NCI-H226 (cell line): ENCODE measurements around the gene AANAT.

Source experiments
- DNase-seq: peaks from one replicate; pipeline ENCODE4 v3.0.0-alpha.2; 2015

The AANAT gene

GRCh38 chr17:76469076-76469990 lies 1.9 kb downstream of the AANAT start:
- no peak for DNase-seq

- no peak for DNase-seq
Observed at GRCh38 chr17:76469991-76470739, 2.8 kb downstream of the AANAT start.

GRCh38 chr17:76471498-76472257 lies 4.3 kb downstream of the AANAT start:
- no peak for DNase-seq

GRCh38 chr17:76472258-76472645 lies 4.8 kb downstream of the AANAT start:
- DNase-seq = no peak

- no peak for DNase-seq
Observed at GRCh38 chr17:76472726-76473125, 5.3 kb downstream of the AANAT start.

- DNase-seq = no peak
Observed at GRCh38 chr17:76473541-76473985, 6.2 kb downstream of the AANAT start.

- no peak for DNase-seq
Observed at GRCh38 chr17:76474238-76474637, 6.8 kb downstream of the AANAT start.

- DNase-seq = no peak
Observed at GRCh38 chr17:76474894-76475293, 7.5 kb downstream of the AANAT start.

- no peak for DNase-seq
Observed at GRCh38 chr17:76475302-76475701, 7.9 kb downstream of the AANAT start.

- no peak for DNase-seq
Observed at GRCh38 chr17:76476736-76477135, 9.3 kb downstream of the AANAT start.

- no peak for DNase-seq
Observed at GRCh38 chr17:76477576-76477975, 10.2 kb downstream of the AANAT start.

- no peak for DNase-seq
Observed at GRCh38 chr17:76478097-76478496, 10.7 kb downstream of the AANAT start.

GRCh38 chr17:76478730-76479514 lies 11.5 kb downstream of the AANAT start:
- DNase-seq = no peak

- no peak for DNase-seq
Observed at GRCh38 chr17:76479515-76480060, 12.2 kb downstream of the AANAT start.

- no peak for DNase-seq
Observed at GRCh38 chr17:76480632-76481031, 13.2 kb downstream of the AANAT start.

- DNase-seq = no peak
Observed at GRCh38 chr17:76481071-76481655, 13.8 kb downstream of the AANAT start.

GRCh38 chr17:76484228-76484725 lies 16.9 kb downstream of the AANAT start:
- no peak for DNase-seq

- DNase-seq = no peak
Observed at GRCh38 chr17:76485569-76485968, 18.2 kb downstream of the AANAT start.

- no peak for DNase-seq
Observed at GRCh38 chr17:76487451-76488192, 20.2 kb downstream of the AANAT start.

GRCh38 chr17:76490112-76490710 lies 22.8 kb downstream of the AANAT start:
- DNase-seq = no peak
